ENCODE results near the gene ENTPD1. TPM values are rescaled to one million over a fixed set of nuclear protein-coding genes. Genes with fewer than 3 reads are reported as not detected.
"Not testable (repeated sequence)": the region's sequence is repeated elsewhere in the genome, so short reads cannot be mapped to it uniquely, and the experiment has no call there.

The ENTPD1 gene
- total RNA-seq, 4 donors from 2014 or later: 7.5 to 39.4 (median 22.2) TPM

DNA sequence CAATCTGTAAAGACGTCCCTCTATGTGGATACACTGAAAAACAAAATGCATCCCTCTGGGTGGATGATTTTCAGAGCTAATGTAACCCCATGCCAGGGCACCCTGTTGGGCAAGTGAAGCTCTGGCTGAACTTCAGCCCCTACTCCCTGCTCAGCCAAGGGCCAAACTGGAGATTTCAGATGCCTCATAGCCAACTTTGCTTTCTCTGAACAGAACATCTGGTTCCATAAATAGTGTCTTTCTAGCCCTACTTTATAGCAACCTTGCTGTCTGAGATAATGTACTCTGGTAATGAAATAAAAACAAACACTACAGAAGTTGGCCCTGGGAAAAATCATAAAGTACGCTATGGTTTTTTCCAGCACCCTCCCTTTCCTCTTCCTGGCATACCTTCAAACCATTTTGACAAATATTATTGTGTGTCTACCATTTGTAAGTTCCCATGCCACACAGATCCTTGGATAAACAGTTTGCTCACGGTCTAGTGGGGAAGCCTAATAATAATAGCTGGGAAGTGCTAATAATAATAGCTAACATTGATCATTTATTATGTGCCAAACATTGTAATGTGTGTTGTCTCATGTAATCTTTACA is 3.4 kb downstream of the ENTPD1 start:
- ATAC-seq (ENCODE audit: low FRiP score) (no peak), DNase-seq (ENCODE audit: low spot score) (no peak)
- TF ChIP-seq, protein P1, sequence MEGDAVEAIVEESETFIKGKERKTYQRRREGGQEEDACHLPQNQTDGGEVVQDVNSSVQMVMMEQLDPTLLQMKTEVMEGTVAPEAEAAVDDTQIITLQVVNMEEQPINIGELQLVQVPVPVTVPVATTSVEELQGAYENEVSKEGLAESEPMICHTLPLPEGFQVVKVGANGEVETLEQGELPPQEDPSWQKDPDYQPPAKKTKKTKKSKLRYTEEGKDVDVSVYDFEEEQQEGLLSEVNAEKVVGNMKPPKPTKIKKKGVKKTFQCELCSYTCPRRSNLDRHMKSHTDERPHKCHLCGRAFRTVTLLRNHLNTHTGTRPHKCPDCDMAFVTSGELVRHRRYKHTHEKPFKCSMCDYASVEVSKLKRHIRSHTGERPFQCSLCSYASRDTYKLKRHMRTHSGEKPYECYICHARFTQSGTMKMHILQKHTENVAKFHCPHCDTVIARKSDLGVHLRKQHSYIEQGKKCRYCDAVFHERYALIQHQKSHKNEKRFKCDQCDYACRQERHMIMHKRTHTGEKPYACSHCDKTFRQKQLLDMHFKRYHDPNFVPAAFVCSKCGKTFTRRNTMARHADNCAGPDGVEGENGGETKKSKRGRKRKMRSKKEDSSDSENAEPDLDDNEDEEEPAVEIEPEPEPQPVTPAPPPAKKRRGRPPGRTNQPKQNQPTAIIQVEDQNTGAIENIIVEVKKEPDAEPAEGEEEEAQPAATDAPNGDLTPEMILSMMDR (IDR thresholded peaks at IDR 0.05): no peak

DNA sequence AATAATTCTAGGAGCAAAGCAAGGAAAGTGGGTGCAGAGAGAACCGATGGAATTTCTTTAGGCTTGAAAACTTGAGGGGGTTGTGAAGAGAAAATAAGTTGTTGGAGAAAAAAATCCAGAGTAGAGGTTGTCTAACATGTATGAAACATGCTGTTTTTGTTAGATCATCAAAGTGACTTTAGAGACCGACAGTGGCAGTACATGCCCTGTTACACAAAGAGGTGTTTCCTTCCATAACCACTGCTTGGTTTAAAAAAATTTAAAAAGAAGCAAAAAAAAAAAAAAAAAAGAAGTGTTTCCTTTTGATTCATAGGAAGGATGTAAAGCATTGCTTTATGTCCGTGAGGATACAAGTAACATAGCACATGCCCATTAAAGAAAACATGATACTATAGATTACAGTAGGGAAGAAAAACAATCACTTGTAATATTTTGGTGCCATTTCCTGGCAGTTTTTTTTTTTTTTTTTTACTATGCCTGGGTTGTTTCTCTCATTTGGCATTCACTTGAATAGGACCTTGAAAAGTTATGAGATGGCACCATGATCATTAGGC is 6.1 kb downstream of the ENTPD1 start:
- ATAC-seq (ENCODE audit: low FRiP score) (no peak), DNase-seq (ENCODE audit: low spot score) (no peak)
- TF ChIP-seq, protein P1 (IDR thresholded peaks at IDR 0.05): no peak

DNA sequence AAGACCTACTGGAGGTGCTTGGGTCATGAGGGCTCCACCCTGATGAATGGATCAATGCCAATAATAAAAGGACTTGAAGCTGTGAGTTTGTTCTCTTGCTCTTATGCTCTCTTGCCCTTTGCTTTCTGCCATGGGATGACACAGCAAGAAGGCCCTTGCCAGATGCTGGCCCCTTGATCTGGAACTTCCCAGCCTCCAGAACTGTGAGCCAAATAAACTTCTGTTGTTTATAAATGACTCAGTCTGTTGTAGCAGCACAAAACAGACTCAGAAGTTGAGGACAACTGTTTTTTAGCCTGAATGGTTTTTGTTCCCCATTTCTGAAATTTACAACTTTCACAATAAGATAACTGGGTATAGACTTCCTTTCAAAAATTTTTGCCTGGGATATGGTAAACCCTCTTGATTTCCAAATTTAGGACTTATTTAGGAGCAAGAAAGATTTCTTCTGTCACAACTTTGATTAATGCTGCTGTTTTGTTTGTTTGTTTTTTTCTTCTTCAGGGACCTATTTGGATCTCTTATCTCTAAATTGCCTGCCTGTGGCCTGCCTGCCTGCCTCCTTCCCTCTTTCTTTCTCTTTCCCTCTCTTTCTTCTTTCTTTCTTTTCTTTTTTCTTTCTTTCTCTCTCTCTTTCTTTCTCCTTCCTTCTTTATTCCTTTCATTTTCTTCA is 12.1 kb downstream of the ENTPD1 start:
- TF ChIP-seq, protein P1 (IDR thresholded peaks at IDR 0.05): no peak
- no peak for ATAC-seq (ENCODE audit: low FRiP score)
- DNase-seq (ENCODE audit: low spot score): no peak

DNA sequence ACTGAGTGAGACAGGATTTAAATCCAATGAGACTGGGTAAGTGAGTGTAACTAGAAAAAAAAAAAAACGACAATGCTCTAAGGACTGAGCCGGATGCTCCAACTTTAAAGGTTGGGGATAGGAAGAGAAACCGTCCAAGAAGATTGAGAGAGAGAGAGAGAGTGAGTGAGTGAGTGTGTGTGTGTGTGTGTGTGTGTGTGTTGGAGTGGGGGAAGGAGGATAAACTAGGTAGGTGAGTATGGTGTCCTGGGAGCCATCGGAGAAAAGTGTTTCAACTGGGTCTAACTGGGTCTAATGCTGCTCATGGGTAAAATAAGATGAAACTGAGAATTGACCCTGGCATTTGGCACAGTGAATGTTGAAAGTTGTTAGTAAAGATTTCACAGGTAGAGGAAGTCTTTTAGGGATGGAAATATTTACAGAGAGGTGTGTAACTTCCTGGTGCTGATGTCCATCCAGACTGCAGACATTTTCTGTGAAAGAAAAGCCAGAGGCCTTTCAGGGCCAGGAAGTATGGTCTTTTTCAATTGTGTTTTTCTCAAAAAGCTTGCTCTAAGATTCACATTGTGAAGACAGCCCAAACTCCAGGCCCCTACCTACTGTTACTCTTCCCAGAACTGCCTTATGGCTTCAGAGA is 14.2 kb downstream of the ENTPD1 start:
- no peak for DNase-seq (ENCODE audit: low spot score)
- no peak for ATAC-seq (ENCODE audit: low FRiP score)
- TF ChIP-seq, protein P1 (IDR thresholded peaks at IDR 0.05): no peak

DNA sequence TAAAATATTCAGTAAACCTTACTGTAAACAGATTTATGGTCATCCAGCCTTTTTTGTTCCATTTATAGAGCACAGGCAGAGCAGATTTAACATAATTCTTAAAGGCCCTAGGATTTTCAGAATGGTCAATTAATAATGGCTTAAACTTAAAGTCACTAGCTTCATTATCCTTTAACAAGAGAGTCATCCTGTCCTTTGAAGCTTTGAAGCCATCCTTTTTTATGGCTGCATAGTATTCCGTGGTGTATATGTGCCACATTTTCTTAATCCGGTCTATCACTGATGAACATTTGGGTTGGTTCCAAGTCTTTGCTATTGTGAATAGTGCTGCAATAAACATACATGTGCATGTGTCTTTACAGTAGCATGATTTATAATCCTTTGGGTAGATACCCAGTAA is 17.5 kb downstream of the ENTPD1 start:
- not testable (repeated sequence) for ATAC-seq (ENCODE audit: low FRiP score); DNase-seq (ENCODE audit: low spot score)

DNA sequence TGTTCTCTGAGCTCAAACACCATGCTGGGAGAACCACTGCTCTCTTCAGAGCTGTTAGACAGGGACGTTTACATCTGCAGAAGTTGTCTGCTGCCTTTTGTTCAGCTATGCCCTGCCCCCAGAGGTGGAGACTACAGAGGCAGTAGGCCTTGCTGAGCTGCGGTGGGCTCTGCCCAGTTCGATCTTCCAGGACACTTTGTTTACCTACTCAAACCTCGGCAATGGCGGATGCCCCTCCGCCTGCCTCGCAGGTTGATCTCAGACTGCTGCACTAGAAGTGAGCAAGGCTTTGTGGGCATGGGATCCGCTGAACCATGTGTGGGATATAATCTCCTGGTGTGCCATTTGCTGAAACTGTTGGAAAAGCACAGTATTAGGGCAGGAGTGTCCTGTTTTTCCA is 21.7 kb downstream of the ENTPD1 start:
- not testable (repeated sequence) for DNase-seq (ENCODE audit: low spot score); ATAC-seq (ENCODE audit: low FRiP score)

DNA sequence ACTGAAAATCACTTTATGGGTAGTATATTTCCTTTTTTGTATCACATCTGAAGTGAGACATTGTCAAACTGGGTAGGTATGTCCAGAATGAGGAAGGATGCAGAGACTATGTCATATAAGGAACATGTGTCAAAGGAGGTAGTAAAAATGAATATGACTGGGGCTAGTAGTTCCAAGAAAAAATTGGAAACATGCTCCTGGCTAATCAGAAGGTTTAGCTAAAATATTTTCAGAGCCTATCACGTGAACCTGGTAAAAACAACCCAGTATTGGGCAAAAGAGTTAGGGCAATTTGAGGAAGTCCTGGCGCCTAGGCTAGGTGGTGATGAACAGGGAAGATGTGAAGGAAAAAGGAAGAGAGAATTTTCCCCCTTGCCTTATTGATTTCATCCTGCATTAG is 26.4 kb downstream of the ENTPD1 start:
- ATAC-seq (ENCODE audit: low FRiP score) (no peak), DNase-seq (ENCODE audit: low spot score) (no peak)
- TF ChIP-seq, protein P1 (IDR thresholded peaks at IDR 0.05): no peak

DNA sequence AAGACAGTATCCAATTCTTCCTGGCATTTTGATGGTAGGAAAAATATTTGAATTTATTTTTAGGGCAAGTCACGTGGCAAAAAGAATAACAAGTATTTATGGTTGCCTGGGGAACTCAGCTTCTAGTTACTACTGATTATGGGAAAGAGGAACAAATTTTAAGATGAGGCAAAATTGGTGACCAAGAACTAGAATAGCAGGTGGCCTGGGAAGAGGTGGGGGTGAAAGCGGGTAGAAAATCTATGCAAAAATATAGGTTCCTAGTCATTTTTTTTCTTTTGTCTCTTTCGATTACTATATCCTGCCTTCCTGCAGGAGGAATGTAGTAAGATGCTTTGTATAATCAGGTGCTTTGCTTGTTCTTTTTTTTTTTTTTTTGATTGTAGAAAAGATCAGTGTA is 27.8 kb downstream of the ENTPD1 start:
- DNase-seq (ENCODE audit: low spot score): no peak
- TF ChIP-seq, protein P1 (IDR thresholded peaks at IDR 0.05): no peak
- ATAC-seq (ENCODE audit: low FRiP score): no peak

All from omental fat pad (tissue), 4 donors.